Measurements from ENCODE around the gene RFXAP. TPM values are rescaled to one million over a fixed set of nuclear protein-coding genes. Genes with fewer than 3 reads are reported as not detected.

Gene RFXAP
- total and polyA plus RNA-seq, 2 donors (not counting 1 experiment from before 2014, with no cell fraction given), result 1.8 to 4.6 TPM

- Histone ChIP-seq H3K4me2 (ENCODE audit: extremely low read depth, insufficient read depth, low read length) (no peak overlapping the region), H3K9me3 (ENCODE audit: control insufficient read depth, insufficient read depth, low read depth, low read length) (no peaks in the 10 kb centered on the region), H3K4me1 (ENCODE audit: control insufficient read depth, extremely low read depth, insufficient read depth, low read length) (no peaks in the 10 kb centered on the region), H3K36me3 (ENCODE audit: control insufficient read depth, insufficient read depth, low read length) (no peaks in the 10 kb centered on the region), H3K27me3 (ENCODE audit: control insufficient read depth, insufficient read depth, low read length) (no peaks in the 10 kb centered on the region), H3K4me3 (replicated peaks in 1 of 4; ENCODE audit: control extremely low read depth in 1 of 4, insufficient read depth in 1 of 4, low read depth in 3 of 4, low read length in 4 of 4) (no peak overlapping the region), H4K20me1 (ENCODE audit: control insufficient read depth, extremely low read depth, insufficient read depth, low read length) (no peaks in the 10 kb centered on the region), H3K79me2 (ENCODE audit: control insufficient read depth, insufficient read depth, low read length) (no peaks in the 10 kb centered on the region), H3K27ac (ENCODE audit: insufficient read depth, low read length) (no peak overlapping the region), H3K9ac (ENCODE audit: insufficient read depth, low read length) (no peak overlapping the region), H2AFZ (ENCODE audit: low read length) (no peak overlapping the region)
- peak; percentile 45 to 63 for DNase-seq (ENCODE audit: low read depth in 2 of 2)
- TF ChIP-seq, protein P1, sequence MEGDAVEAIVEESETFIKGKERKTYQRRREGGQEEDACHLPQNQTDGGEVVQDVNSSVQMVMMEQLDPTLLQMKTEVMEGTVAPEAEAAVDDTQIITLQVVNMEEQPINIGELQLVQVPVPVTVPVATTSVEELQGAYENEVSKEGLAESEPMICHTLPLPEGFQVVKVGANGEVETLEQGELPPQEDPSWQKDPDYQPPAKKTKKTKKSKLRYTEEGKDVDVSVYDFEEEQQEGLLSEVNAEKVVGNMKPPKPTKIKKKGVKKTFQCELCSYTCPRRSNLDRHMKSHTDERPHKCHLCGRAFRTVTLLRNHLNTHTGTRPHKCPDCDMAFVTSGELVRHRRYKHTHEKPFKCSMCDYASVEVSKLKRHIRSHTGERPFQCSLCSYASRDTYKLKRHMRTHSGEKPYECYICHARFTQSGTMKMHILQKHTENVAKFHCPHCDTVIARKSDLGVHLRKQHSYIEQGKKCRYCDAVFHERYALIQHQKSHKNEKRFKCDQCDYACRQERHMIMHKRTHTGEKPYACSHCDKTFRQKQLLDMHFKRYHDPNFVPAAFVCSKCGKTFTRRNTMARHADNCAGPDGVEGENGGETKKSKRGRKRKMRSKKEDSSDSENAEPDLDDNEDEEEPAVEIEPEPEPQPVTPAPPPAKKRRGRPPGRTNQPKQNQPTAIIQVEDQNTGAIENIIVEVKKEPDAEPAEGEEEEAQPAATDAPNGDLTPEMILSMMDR (conservative IDR thresholded peaks at IDR 0.05 in 1 of 2, IDR thresholded peaks at IDR 0.05 in 1 of 2; ENCODE audit: low read depth in 1 of 2, low read length in 2 of 2), result peak; percentile 53 to 60
- no peak for TF ChIP-seq EZH2 (IDR thresholded peaks at IDR 0.05; ENCODE audit: low read length, missing control alignments)
These were observed 39.3 kb downstream of the RFXAP start for GRCh38 chr13:36858290-36858689.

- H2AFZ ChIP-seq (ENCODE audit: low read length), result no peak overlapping the region
- no peak for DNase-seq (ENCODE audit: low read depth in 2 of 2)
- H3K9me3 ChIP-seq (ENCODE audit: control insufficient read depth, insufficient read depth, low read depth, low read length), result no peaks in the 10 kb centered on the region
- TF ChIP-seq EZH2 (IDR thresholded peaks at IDR 0.05; ENCODE audit: low read length, missing control alignments), result no peak
- TF ChIP-seq, protein P1 (conservative IDR thresholded peaks at IDR 0.05 in 1 of 2, IDR thresholded peaks at IDR 0.05 in 1 of 2; ENCODE audit: low read depth in 1 of 2, low read length in 2 of 2), result no peak
- no peak overlapping the region for H3K4me3 ChIP-seq (replicated peaks in 1 of 4; ENCODE audit: control extremely low read depth in 1 of 4, insufficient read depth in 1 of 4, low read depth in 3 of 4, low read length in 4 of 4)
- H3K4me1 ChIP-seq (ENCODE audit: control insufficient read depth, extremely low read depth, insufficient read depth, low read length), result no peaks in the 10 kb centered on the region
- no peaks in the 10 kb centered on the region for H4K20me1 ChIP-seq (ENCODE audit: control insufficient read depth, extremely low read depth, insufficient read depth, low read length)
- H3K4me2 ChIP-seq (ENCODE audit: extremely low read depth, insufficient read depth, low read length), result no peak overlapping the region
- H3K79me2 ChIP-seq (ENCODE audit: control insufficient read depth, insufficient read depth, low read length), result no peaks in the 10 kb centered on the region
- no peaks in the 10 kb centered on the region for H3K27me3 ChIP-seq (ENCODE audit: control insufficient read depth, insufficient read depth, low read length)
- H3K9ac ChIP-seq (ENCODE audit: insufficient read depth, low read length), result no peak overlapping the region
- H3K36me3 ChIP-seq (ENCODE audit: control insufficient read depth, insufficient read depth, low read length), result no peaks in the 10 kb centered on the region
- no peak overlapping the region for H3K27ac ChIP-seq (ENCODE audit: insufficient read depth, low read length)
These were observed 40.2 kb downstream of the RFXAP start for GRCh38 chr13:36859259-36859658.

DNA sequence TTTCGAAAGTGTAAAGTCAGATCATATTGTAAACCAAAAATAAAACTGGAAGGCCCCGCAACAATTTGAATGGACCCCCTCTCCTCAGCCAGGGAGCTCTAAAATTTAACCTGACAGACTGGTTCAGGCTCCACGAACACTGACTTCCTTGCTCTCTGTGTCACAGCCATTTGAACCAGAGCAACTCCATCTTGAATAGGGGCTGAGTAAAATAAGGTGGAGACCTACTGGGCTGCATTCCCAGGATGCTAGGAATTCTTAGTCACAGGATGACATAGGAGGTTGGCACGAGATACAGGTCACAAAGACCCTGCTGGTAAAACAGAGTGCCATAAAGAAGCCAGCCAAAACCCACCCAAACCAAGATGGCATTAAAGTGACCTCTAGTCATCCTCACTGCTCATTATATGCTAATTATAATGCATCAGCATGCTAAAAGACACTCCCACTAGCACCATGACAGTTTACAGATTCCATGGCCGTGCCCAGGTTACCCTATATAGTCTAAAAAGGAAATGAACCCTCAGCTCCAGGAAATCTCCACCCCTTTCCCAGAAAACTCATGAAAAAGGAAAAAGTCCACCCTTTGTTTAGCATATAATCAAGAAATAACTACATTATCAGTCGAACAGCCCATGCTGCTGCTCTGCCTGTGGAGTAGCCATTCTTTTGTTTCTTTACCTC is 43.1 kb downstream of the RFXAP start:
- Histone ChIP-seq H3K4me2 (ENCODE audit: extremely low read depth, insufficient read depth, low read length) (no peak overlapping the region), H3K27ac (ENCODE audit: insufficient read depth, low read length) (no peak overlapping the region), H3K27me3 (ENCODE audit: control insufficient read depth, insufficient read depth, low read length) (no peaks in the 10 kb centered on the region), H2AFZ (ENCODE audit: low read length) (no peak overlapping the region), H4K20me1 (ENCODE audit: control insufficient read depth, extremely low read depth, insufficient read depth, low read length) (no peaks in the 10 kb centered on the region), H3K4me1 (ENCODE audit: control insufficient read depth, extremely low read depth, insufficient read depth, low read length) (no peaks in the 10 kb centered on the region), H3K9me3 (ENCODE audit: control insufficient read depth, insufficient read depth, low read depth, low read length) (no peaks in the 10 kb centered on the region), H3K4me3 (replicated peaks in 1 of 4; ENCODE audit: control extremely low read depth in 1 of 4, insufficient read depth in 1 of 4, low read depth in 3 of 4, low read length in 4 of 4) (no peak overlapping the region), H3K9ac (ENCODE audit: insufficient read depth, low read length) (no peak overlapping the region), H3K36me3 (ENCODE audit: control insufficient read depth, insufficient read depth, low read length) (no peaks in the 10 kb centered on the region), H3K79me2 (ENCODE audit: control insufficient read depth, insufficient read depth, low read length) (no peaks in the 10 kb centered on the region)
- peak in 1 of 2 donors; percentile 17 for DNase-seq (ENCODE audit: low read depth in 2 of 2)
- TF ChIP-seq, protein P1 (conservative IDR thresholded peaks at IDR 0.05 in 1 of 2, IDR thresholded peaks at IDR 0.05 in 1 of 2; ENCODE audit: low read depth in 1 of 2, low read length in 2 of 2), result no peak
- no peak for TF ChIP-seq EZH2 (IDR thresholded peaks at IDR 0.05; ENCODE audit: low read length, missing control alignments)
